Fibroblast of skin of left biceps (primary cell): Measurements from ENCODE around the gene DNAJC1.

Source experiments
- DNase-seq, 2 experiments: peaks; one replicate each; pipeline ENCODE4 v3.0.0-alpha.2; 2013; ENCODE audit warnings: low read depth in 2 of 2

Gene DNAJC1

DNA sequence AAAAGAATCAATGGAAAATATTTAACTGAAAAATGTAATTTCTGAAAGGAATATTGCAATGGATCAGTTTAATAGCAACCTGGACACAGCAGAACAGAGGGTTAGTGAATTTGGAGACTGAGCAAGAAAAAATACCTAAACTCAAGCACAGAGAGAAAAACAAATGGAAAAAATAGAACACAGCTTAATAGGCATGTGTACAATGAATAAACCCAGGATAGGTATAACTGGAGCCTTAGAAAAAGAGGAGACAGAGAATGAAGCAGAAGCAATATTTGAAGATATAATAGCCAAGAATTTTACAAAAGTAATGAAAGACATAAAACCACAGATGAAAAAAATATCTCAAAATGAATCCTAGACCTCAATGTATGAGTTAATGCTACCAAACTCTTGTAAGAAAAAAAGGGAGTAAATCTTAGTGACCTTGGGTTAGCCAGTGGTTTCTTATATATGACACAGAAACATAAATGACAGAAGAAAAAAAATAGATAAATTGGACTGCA lies 2.9 kb upstream of the DNAJC1 start:
- no peak for DNase-seq

DNA sequence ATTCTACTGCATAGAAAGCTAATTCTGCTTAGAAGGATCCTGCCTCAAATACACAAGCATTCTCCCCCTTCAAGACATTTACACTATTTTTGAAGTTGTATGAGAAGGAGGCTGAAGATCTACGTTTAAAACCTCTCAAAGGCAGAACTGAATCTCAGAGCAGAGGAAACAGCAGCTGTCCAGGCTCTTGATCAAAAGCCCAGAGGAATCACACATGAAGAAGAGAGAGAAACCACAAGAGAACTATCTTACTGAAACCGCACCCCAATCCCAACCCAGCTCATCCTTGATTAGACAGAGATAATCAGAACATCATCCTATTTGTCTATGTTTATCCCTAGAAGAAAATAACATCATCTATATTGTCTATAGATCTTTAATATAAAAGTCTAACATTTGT lies 2.2 kb upstream of the DNAJC1 start:
- DNase-seq: no peak

DNA sequence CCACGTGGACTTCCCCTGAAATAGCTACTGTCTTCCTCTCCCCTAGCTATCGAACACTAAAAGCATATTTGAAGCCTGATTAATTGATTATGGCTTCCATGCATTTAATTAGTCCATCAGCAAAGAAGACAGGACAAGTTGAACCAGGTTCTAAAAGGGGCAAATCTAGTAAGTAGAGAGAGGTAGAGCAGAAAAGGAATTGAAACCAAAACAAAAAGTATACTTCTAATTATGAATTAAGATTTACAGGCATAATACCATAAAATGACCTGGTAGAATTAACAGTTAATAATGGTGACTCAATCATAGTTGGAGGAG lies 393 bp upstream of the DNAJC1 start:
- no peak for DNase-seq

DNA sequence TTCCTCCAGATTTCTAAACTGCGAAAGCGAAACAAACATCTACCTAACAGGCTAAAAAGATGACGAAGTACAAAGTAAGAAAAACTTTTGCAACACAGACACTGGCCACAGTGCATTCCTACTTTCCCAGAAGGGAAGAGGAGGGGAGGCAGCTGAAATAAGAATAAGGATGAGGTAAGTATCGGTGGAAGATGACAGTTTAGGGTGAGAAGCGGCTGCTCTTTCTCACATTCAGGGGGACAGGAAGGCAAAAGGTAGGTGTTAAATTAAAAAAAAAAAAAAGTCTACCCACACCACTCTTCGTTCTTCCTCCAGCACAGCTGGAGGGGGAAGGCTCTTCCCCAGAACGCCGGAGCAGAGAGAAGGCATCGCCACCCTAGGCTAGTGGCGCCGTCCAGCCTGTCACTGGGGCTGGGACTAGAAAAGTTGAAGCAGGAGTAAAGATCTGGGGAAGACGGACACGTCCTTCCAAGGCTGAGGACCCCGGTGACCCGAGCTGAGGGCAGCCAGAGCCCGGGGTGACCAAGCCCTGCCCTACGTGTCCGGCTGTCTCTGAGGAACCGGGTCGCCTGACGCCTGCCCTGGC lies 846 bp downstream of the DNAJC1 start:
- DNase-seq: no peak

DNA sequence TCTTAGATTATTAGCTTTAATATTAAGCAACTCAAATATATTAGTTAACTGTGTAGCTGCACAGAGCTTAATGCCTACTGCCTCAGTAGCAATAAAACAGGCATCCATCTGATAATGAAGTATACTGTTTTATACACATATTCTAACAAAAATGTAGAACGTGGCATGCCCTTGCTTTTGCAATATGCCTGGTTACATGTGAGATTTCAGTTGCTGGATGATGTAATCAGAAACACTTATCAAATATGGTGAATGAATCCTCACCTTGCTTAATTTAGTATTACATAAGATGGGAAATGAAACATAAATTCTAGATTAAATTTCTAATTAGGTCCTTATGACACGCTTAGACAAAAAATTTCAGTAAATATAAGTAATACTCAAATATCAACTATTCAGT lies 8.0 kb downstream of the DNAJC1 start:
- no peak for DNase-seq

DNA sequence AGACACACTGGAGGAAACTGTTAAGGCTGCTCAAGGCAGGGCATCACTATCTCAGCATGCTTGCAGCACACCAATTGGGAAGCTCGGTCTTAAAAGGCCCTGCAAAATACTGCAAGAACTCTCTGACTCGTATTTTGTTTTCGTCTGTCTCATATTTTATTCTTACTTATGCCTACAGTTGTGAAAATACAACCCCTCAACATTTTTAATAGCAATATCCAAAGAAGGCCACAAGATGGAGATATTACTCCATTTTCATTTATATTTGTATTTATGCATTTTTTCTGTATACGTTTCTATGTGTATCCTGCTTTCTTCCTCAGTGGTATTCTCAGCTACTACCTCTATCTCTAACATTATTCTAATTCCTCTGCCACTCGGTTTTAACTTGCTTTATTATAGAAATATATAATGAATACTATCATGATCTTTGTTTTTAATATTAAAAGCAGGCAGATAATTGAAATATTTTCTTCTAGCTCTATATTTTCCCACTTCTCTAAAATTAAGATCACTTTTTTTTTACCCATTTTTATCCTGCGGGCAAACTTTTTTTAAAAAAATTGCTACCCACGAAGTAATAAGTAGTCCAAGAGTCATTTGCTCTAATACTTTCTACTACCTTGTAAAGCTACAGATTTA lies 10.0 kb downstream of the DNAJC1 start:
- DNase-seq: no peak

DNA sequence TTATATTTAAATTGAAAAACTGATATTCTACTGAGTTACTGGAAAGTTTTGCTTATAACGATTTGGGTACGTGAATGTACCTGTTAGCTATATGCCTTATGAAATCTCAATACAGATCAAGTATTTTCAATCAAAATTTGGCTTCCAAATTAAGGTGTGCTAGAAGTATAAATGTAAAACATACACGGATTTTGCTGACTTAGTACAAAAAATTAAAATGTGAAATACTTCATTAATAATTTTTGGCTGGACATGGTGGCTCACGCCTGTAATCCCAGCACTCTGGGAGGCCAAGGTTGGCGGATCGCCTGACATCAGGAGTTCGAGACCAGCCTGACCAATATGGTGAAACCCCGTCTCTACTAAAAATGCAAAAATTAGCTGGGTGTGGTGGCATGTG lies 11.7 kb downstream of the DNAJC1 start:
- no peak for DNase-seq

DNA sequence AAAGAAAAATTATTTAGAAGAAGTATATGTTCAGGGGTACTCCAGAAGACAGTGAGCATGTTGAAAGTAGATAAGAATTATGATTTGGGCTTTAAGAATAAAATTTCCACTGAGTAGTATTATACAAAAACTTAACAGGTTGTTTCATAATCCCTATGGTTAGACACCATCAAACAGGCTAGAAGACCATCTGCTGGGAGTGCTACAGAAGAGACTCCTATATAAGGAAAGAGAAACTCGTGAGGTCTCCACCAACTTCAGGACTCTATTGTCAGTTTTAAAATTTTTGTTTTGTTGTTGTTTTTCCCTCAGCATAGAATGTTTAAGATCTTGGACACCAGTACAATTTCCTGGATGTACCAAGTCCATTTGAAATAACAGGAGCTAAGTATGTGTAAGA lies 13.1 kb downstream of the DNAJC1 start:
- no peak for DNase-seq

DNA sequence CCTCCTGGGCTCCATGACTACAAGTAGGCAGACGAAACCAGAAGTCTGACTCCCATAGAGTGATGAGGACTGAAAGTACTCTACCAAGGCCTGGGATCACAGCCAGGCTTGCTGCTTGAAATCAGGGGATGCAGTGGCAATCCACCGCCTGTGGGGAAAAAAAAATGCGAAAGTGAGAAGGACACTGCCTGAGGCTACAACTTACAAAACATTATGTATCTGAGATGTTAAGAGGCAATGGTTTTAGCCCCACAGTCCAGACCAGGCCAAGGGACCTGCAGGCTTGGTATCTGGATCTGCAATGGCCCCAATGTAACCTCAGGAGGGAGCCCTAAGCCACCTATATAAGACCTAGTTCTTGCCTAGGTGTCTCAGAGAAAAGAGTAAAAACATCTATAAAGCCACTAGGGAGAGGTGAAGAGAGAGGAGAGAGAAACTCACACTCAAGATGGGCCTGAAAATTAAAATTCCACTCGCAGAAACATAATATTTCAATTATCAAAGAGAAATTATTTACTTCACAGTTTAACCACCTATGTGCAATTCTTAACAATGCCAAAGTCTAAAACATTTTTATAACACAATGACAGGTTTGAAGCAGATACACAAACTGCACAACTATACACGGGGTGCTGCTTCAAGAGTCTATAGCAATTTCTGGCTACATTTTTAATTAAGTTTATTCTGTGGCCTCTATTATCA lies 13.9 kb downstream of the DNAJC1 start:
- no peak for DNase-seq

DNA sequence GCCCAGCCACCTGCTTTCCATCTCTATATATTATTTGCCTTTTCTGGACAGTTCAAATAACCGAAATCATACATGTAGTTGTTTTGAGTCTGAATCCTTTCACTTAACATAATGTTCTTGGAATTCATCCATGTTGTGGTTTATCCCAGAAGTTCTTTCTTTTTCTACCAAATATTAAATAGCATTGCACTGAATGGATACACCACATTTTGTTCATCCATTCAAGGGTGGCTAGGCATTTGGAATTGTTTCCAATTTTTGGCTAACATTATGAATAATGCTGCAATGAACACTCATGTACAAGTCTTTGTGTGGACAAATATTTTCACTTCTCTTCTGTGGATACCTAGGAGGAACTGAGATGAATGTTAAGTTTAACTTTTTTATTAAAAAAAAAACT lies 18.0 kb downstream of the DNAJC1 start:
- DNase-seq: peak in 1 of 2 experiments; percentile 51

DNA sequence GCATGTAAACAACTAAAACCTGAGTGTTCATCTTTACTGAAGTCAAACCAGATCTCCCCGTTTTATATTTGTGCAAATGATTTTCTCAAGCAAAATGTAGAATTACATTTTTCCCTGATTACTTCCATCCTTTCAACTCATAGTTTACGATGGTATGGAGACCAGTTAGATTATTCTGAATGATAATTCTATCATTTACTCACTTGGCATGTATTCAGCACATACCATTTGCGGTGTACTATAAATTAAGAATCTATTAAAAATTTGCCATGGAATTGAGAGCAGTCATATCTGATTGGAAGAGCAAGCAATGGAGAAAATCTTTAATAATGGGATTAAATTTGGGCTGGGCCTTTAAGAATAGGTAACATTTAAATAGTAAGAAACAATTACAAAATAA lies 22.4 kb downstream of the DNAJC1 start:
- DNase-seq: no peak

DNA sequence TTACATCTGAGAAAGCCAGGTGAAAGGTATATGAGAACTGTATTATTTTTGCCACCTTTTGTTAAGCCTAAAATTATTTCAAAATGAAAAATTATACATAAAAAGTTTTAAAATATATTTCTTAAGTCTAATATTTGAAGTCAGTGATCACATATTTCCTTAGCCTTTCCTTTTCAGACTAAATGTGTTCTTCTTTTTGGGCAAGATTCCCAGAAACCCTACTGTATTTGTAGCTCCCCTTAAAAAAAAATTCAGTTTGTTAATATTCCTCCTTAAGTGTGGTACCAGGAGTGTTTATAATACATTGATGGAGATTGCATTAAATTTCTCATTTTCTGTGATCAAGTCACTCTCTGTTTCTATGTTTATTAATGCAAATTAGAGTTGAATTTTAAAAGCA lies 22.8 kb downstream of the DNAJC1 start:
- no peak for DNase-seq

DNA sequence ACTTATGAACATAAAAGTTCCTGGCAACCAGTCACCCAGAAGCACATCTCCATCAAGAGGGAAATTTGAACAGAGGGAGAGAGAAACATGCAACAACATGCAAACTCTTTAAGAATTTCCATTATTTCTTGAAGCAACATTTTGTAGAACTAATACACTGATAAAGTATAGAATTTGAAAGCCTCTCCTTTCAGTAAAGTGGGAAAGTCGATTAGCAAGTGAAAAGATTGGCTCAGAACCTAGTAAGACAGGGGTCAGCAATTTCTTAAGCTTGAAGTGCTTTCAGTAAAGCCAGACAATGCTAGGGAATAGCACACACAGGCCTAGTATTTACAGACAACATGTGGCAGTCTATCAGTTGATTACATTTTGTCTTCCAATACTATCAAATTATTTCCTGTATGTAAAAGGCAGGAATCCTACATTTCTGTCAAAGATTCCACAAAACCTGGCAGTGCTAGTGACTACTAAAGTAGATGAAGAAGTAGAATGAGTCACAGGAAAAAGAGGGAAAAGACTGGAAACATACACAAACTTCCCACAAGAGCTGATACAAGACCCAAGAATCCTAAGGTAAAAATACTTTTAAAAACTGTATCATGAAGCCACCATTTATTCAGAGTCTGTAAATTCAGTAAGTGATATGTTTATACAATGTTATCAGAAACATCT lies 25.2 kb downstream of the DNAJC1 start:
- peak in 1 of 2 experiments; percentile 36 for DNase-seq

DNA sequence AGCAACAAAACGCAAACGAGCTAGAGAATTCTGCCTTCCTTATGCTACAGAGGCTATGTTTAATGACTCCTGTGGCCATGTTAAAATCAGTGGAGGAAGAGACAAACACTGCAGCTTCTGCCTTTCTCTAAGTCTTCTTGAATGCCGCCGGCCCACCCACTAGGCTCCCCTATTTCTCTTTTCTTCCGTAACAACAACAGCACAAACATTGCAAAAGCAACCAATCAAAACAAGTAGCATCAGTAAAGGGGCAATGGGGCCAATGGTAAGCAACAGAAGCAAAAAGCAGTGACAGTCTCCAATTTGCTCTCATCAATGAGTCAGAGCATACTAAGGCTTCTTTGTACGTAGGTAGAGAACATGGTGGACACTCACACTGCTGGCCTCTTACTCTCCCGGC lies 26.8 kb downstream of the DNAJC1 start:
- no peak for DNase-seq

DNA sequence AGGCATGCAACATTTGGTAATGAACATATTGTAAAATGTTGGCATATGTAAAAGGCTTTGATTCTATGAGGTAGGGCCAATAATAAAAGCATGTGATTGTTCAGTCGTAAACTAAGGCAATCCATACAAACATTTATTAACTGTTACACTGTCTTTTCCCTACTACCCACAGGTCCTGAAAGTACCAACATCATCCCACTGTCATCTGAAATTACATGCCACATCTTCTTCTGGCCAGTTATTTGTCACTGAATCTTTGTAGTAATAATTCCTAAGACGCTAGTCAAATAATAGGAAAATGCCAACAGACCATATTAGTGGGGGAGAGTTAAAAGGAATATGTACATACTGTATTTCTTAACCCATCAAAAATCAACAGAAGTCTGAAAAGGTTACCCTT lies 27.2 kb downstream of the DNAJC1 start:
- DNase-seq: no peak

DNA sequence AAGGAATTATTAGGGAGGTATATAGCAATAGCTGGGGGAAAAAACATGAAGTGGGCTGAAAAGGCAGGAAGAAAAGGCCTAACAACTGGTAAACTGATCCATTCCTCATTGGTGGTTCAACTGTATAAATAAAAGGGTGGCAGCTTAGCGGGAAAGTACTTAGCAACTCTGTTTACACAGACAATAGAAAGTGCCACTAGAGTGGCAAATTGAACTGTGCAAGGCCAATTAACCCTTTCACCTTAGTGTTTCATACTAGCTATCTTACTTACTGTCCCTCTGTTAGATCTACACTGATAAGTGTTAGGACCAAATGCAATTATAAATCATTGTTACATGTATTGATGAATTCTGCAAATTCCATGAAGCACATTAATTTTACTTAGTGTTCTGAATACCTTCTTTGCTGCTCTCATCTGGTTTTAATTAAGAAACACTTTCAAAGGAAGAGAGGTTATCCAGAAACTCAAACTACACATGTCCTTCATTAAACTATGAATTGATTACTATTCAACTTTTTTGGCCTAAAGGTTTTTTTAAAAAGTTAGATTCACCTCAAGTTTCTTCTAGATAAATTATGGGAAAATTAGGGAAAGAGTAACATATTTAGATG lies 28.0 kb downstream of the DNAJC1 start:
- no peak for DNase-seq

DNA sequence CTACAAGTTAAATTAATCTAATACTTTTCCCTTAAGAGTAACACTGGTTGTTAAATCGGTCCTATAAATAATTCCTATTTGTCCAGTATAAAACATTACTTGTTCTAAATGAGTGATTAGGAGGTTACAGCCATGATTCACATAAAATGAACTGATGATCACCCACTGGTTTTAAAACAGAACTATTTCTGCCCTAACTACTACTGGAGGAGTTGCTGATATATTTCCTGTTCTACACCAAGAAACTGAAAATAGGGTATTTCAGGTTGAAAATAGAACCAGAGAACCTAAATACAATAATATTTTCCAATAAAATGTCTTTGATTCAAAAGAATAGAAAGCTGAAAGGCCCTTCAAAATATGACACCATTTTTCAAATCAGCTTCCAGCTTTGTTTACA lies 30.9 kb downstream of the DNAJC1 start:
- DNase-seq: no peak

DNA sequence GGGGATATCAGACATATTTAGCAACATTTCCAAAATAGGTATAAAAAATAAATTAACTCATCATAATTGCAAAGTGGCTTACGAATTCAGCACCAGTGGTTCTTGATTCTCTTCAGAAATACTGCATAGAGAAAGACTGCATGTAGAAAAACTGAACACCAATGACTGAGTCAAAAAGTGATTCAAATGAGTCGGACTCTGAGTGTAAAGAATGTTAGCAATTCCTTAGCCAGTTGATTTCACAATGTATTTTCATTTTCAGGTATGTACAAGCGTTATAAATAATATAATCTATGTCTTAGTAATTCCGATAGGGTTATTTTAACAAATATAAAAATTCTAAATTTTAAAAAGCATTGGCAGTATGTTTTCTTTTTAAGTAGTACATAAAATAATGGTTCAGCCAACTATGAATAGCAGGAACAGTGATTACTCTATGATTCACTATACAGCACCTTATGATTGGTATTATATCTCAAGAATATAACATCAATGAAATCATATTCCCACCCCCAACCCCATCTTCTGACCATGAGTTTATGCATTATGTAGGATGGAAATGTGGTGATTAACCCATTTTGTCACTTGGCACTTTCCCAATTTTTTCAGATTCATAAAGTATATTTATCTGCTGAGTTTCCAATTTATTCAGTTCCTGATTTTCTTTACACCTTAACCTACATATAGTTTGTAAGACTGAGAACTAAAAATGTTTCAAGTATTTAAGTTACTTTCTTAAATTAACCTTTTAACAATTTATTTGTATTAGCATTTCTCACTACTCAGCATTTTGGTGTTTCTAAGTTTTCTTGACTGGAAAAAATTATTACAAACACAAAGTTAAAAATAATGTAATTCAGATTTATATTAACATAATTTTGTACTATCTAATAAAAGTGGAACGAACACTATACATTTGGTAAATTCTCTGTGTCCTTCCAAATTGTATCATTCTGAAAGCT lies 33.9 kb downstream of the DNAJC1 start:
- no peak for DNase-seq

DNA sequence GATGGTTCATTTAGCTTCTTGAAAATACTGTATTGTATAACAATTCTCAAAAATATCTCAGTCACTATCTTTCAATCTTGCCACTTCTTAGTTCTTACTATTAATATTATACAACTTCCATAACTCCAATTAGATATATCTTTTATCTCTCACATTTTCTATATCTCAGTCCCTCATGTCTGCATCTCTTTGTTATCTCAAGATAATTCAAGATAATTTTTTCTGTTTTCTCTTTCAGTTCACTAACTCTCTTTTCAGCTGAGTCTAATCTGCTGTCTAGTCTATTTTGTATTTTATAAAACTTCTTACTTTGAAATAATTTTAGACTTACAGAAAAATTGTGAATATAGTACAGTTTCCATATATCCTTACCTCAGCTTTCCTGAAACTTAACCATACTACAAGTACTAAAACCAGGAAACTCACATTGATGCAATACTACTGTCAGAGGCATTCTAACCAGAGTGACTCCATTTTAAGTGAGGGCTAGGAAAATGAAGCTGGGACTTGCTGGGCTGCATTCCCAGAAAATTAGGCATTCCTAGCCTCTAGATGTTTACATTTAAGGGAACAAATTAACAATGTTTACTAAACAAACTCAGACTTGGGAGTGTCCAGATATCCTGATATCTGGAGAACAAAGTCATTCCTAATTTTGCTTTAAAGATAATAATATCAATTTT lies 38.4 kb downstream of the DNAJC1 start:
- no peak for DNase-seq

DNA sequence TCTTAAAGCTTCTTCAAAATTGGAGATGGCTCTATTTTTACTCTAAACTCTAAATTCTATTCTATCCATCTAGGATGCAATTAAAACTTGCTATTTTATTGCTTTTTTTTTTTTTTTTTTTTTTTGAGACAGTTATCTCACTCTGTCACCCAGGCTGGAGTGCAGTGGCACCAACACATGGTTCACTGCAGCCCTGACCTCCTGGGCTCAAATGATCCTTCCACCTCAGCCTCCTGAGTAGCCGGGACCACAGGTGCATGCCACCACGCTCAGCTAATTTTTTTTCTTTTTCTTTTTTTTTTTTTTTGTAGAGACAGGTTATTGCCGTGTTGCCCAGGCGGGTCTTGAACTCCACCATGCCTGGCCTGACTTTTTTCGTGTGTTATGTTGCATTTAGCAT lies 41.2 kb downstream of the DNAJC1 start:
- DNase-seq: no peak

DNA sequence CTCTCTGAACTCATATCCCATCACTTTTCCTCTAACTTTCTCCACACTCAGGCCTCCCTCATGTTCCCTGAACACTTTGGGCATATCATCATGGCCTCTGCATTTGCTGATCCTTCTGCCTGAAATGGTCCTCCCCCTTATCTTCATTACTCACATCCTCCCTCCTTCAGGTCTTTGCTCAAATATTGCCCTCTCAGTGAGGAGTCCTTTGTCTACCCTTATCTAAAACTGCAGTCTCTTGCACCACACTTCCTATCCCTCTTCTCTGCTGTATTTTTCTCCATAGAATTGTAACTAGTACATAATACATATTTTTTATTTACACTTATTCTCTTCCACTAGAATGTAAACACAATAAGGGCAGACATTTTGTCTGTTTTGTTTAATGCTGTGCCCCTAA lies 41.7 kb downstream of the DNAJC1 start:
- no peak for DNase-seq
